Stimulated activated CD8-positive, alpha-beta memory T cell treated with anti-CD3 and anti-CD28 coated beads, Interleukin-2, amount 100 ng/mL, for 48 hours (primary cell): ENCODE measurements around the gene USP16.
"Not testable (repeated sequence)": the region's sequence is repeated elsewhere in the genome, so short reads cannot be mapped to it uniquely, and the experiment has no call there.

ENCODE experiments used
- DNase-seq, 2 donors: peaks; one replicate each; pipeline ENCODE4 v3.0.0-alpha.2; 2020; ENCODE audit warnings: low read depth in 2 of 2

The USP16 gene

DNA sequence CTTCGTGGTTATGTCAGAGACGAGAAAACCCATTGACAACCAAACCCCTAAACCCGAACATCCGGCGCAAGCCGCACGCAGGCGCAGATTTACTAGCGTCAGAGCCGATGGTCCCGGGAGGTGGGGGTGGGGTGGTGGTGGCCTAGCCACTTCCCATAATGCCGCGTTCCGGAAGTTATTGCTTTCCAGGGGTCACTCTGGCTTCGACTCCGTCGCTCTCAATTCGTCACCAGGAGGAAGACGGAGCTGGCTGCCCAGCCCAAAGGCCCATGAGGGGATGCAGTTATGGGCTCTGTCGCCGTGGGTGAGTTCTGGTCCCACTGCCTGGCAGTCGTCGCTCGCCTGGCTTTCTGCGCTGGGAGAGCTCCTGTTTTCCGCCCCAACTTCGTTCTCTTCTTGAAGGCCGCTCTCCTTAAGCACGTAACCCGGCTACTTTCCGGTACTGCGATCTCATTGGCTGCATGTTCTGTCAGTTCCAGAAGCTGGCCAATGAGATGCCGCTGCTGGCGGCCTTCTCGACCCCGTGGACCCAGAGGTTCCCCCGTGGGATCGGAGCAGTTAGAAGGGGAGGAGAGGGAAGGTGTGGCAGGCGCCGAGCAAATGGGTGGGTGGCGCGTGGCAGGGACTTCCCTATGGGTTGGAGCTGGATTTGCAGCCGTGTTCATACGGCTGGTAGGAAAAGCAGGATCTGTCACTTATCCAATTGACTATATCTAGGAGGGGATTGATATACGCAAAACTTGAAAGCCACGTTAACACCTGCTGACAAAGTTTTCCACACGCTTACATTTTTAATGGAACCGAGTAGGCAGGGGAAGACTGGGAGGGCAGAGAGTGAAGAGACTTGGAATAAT, at the start of gene USP16:
Gene USP16, plus strand, starts transcription at position 195 of the 854 bp plus-strand sequence. CDS start 3,246 bp downstream, outside the sequence.
- DNase-seq, result peak; percentile 79 to 89

DNA sequence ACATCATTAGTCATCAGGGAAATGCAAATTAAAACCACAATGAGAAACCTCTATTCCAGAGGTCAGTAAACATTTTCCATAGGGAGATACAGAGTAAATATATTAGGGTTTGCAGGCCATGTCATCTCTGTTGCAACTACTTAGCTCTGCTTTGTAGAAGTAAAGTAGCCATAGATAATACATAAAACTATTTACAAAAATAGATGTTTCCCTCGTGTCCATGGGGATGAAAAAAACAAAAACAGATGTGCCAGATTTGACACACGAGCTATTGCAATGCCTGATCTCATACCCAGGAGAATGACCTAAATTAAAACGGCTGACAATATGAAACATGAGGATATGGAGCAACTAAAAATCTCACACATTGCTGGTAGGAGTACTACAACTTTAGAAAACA, 49.1 kb upstream of the USP16 start:
- no peak for DNase-seq

DNA sequence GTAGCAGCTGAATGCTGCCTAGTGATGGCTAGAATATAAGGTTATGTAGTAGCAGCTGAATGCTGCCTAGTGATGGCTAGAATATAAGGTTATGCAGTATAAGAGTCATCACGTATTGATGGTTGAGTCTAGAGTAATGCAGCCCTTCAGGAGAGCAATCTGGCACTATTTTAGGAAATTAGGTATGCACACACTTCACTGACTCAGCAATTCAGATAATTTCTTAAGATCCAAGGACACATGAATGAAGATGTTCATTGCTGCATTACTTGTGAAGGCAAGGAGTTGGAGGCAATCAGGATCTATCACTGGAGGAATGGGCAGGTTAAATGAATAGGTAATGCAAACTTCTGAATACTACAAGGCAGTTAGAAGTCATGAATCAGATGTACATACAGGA, 45.4 kb upstream of the USP16 start:
- no peak for DNase-seq

DNA sequence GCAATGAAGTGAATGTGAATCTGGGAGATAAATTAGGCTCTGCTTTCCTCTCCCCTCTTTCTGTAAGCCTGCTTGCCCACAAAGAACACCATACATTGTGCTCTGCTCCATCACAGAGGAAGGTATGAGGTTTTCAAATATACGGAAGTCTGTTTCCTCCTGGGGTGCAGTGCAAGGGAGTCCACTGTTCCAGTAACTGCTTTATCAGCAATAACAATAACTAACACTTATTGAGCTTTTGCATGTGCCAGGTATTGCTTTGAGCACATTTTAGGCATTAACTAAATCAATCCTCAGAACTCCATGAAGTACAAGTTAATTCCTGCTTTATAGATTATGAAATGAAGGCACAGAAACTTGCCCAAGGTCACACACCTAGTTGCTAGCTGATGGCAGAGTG, 41.8 kb upstream of the USP16 start:
- DNase-seq, result no peak

- no peak for DNase-seq
Measured at GRCh38 chr21:28986677-28987076, 37.8 kb upstream of the USP16 start.

GRCh38 chr21:28988146-28988545, 36.3 kb upstream of the USP16 start:
- not testable (repeated sequence) for DNase-seq

- DNase-seq, result no peak
Measured at GRCh38 chr21:28991861-28992525, 32.5 kb upstream of the USP16 start.

- peak; percentile 97 to 99 for DNase-seq
Measured at GRCh38 chr21:28992526-28993292, 31.8 kb upstream of the USP16 start, which contains the start of gene LTN1. Gene LTN1 (minus strand): TSS chr21:28992877. CDS start chr21:28992805, 72 bp downstream.

DNA sequence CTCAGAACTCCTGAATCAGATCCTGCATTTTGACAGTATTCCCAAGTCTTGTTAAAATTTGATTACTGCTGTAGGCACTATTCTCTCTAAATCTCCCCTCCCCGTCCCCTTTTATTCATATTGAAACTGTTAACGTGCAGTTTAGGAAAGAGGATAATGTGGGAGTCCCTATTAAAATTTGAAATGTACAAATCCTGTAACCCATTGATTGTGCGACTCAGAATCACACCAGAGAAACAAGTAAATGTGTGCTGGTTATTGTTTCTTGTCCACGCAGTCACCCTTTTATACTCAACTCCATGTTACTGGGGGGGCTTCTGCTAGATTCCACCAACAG, 31.2 kb upstream of the USP16 start:
- no peak for DNase-seq

GRCh38 chr21:29002442-29003144, 21.9 kb upstream of the USP16 start:
- DNase-seq, result peak; percentile 83 to 92

GRCh38 chr21:29005696-29006095, 18.8 kb upstream of the USP16 start:
- no peak for DNase-seq

- no peak for DNase-seq
Measured at GRCh38 chr21:29007135-29007534, 17.3 kb upstream of the USP16 start.

DNA sequence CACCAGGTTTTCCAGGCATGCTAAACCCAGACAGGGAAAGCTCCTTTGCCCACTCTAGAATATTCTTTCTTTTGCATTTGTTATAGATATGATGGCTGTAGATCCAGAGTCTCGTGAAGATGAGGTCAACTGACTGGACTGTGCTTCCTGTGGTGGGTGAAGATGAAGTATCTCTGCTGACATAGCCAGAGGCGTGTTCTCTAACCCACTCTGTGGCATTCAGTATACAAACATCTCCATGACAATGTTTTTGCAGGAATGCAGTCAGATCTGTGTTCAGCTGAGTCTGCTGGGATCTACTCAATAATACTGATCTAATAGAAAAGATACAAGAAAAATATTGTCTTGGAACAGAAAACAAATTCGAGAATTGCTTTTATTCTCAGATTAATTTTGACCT, 16.7 kb upstream of the USP16 start:
- DNase-seq, result no peak

- no peak for DNase-seq
Measured at GRCh38 chr21:29008367-29008766, 16.1 kb upstream of the USP16 start.

- DNase-seq, result not testable (repeated sequence)
Measured at GRCh38 chr21:29011236-29011635, 13.2 kb upstream of the USP16 start.

DNA sequence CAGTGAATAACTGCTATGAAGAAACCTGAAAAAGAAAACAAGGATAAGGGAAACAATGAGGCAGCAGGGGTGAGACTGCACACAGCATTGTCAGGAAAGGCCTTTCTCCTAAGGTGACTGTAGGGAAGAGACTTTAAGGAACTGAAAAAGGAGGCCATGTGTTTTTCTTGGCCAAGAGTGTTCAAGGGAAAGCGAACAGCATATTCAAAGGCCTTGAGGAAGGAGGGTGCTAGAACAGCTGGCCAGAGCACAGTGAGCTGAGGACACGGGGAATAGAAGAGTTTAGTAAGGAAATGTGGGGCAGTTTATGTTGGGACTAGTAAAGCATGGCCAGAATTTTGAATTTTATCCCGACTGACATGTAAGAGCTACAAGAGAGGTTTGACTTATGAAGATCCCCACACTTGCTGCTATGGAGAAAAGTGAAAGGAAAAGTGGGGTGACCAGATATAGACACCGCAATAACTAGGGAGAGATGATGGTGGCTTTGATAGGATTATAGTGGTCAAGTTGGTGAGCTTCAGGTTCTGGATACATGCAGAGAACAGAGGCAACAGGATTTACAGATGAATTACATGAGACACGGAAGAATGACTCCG, 6.7 kb upstream of the USP16 start:
- no peak for DNase-seq

- no peak for DNase-seq
Measured at GRCh38 chr21:29018540-29018939, 5.9 kb upstream of the USP16 start.

- DNase-seq, result no peak
Measured at GRCh38 chr21:29022166-29022565, 2.3 kb upstream of the USP16 start.

GRCh38 chr21:29025328-29025713, 853 bp downstream of the USP16 start:
- no peak for DNase-seq

DNA sequence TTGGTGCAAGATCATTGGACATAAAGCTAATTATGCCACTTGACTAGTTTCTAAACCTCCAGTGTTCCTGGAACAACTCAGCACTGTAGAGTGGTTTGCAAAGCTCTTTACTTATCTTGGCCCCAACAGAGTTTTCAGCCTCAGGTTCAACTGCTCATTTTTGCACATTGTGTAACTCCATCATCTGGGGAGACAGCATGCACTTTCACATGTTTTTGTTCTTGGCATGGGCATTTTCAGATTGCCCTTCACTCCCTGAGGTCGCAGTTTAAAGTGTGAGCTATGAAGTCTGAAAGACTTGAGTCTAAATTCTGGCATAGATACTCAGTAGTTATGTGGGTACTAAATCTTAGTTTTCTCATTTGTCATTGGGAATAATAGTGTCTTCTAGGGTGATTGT, 5.1 kb downstream of the USP16 start:
- no peak for DNase-seq

GRCh38 chr21:29030909-29031308, 6.4 kb downstream of the USP16 start:
- no peak for DNase-seq
